ENCODE results near the gene R3HCC1L. TPM values are rescaled to one million over a fixed set of nuclear protein-coding genes. Genes with fewer than 3 reads are reported as not detected.

The R3HCC1L gene
- total RNA-seq = 12.3 TPM

DNA sequence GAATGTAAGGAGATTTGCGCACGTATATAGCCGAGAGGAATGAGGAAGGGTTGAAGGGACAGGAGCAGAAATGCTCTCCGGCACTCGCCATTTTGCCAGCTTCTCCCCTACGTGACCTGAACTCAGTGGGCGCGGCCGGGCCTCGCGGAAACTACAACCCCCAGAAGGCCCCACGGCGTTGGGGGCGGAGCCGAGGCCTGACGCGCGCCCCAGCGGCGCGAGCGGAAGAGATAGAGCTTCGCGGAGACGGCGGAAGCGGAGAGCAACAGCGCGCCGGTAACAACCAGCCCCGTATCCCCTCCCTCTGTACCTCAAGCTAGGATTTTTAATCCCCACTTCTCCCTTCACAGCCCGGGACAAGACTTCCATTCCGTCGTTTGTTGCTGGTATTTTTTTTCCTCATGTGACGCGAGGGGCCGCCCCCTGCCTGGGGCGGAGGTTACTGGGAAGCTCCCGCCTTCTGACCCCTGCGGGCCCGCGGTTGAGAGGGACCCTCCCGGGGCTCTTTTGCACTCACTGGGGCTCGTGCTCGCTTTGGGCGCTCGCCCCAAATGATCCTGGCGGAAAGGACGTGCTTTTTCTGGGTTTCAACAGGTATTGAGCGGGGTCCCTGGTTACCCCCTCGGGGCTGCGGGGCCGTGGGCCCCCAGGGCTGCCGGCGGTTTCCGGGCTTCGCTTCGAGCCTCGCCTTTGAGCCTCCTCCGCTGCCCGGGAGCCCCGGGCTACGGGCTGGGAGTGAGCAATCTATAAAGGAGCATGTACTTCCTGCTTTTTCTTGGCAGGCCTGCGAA lies at the start of gene R3HCC1L:
Gene R3HCC1L (plus strand): TSS at position 227 of the 791 bp plus-strand sequence. CDS start 73,458 bp downstream, outside the sequence.
- peak; percentile 83 to 94 for TF ChIP-seq POLR2AphosphoS5 (IDR thresholded peaks at IDR 0.05; ENCODE audit: insufficient read depth in 1 of 2, low read depth in 1 of 2)
- TF ChIP-seq, protein P1, sequence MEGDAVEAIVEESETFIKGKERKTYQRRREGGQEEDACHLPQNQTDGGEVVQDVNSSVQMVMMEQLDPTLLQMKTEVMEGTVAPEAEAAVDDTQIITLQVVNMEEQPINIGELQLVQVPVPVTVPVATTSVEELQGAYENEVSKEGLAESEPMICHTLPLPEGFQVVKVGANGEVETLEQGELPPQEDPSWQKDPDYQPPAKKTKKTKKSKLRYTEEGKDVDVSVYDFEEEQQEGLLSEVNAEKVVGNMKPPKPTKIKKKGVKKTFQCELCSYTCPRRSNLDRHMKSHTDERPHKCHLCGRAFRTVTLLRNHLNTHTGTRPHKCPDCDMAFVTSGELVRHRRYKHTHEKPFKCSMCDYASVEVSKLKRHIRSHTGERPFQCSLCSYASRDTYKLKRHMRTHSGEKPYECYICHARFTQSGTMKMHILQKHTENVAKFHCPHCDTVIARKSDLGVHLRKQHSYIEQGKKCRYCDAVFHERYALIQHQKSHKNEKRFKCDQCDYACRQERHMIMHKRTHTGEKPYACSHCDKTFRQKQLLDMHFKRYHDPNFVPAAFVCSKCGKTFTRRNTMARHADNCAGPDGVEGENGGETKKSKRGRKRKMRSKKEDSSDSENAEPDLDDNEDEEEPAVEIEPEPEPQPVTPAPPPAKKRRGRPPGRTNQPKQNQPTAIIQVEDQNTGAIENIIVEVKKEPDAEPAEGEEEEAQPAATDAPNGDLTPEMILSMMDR (IDR thresholded peaks at IDR 0.05) = no peak
- peak in 1 of 2 donors; percentile 67 for TF ChIP-seq POLR2A (IDR thresholded peaks at IDR 0.05)
- Histone ChIP-seq H3K36me3 (no peaks in the 10 kb centered on the region), H3K4me1 (peaks cover 17% of the 10 kb centered on the region), H3K9me3 (no peaks in the 10 kb centered on the region), H3K27me3 (no peaks in the 10 kb centered on the region), H3K27ac (peak within 1 kb of the TSS; percentile 93), H3K4me3 (peak within 1 kb of the TSS; percentile 73 to 75)
- intact Hi-C loops (cut with DNase I) = no loop called here
- no peak for DNase-seq (ENCODE audit: extremely low spot score in 2 of 2)

DNA sequence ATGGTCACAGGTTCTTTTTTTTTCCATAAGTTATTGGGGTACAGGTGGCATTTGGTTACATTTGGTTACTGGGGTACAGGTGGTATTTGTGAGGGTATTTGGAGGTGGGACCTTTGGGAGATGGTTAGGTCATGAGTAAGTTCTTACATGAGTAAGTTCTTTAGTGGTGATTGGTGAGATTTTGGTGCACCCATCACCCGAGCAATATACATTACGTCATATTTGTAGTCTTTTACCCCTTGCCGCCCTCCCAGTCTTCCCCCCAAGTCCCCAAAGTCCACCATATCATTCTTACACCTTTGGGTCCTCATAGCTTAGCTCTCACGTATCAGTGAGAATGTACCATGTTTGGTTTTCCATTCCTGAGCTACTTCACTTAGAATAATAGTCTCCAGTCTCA lies 49.2 kb upstream of the R3HCC1L start:
- no peak for DNase-seq (ENCODE audit: extremely low spot score in 2 of 2)
- H3K36me3 ChIP-seq = no peaks in the 10 kb centered on the region
- H3K4me3 ChIP-seq = no peak overlapping the region
- H3K27me3 ChIP-seq = no peaks in the 10 kb centered on the region
- intact Hi-C loops (cut with DNase I) = no loop called here
- no peak overlapping the region for H3K27ac ChIP-seq
- H3K9me3 ChIP-seq = no peaks in the 10 kb centered on the region
- no peaks in the 10 kb centered on the region for H3K4me1 ChIP-seq
- TF ChIP-seq, protein P1 (IDR thresholded peaks at IDR 0.05) = no peak
- TF ChIP-seq POLR2AphosphoS5 (IDR thresholded peaks at IDR 0.05; ENCODE audit: insufficient read depth in 1 of 2, low read depth in 1 of 2) = no peak
- TF ChIP-seq POLR2A (IDR thresholded peaks at IDR 0.05) = no peak

DNA sequence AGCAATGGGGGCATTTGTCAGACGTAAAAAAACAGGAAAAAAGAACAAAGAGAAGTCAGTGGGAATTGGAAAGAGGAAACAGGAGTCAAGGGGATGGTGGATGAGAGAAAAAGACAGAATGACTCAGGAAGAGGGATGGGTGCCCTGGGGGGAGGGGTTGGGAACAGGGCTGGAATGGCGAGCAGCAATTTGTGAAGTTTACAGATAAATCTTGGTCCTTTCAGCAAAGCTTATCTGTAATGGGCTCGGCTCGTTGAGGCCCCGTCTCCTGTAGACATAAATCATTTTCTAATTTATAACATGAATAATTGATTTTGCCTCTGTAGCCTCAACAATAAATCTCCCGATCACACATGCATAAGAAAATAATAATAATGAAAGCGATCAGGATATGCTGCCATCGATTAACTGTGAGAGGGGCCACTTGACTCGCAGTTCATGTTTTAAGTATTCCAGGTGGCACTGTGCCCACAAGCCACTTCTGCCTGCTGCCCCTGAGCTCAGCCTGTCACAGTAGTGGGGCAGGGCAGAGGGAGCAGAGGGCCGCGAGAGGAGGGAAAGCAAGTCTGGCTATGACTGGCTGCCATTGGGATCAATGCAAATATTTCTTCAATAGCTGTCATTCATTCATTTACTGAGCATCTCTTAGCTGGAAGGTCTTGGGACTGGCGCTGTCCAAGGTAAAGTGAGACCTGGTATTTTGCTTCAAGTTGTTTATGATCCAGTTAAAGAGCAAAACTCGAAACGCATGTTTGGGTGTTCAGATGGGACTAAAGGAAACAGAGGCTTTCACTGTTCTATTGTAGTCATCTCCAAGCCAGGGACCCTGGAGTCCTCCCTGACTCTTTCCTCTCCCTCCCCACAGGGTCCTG lies 47.4 kb upstream of the R3HCC1L start:
- Histone ChIP-seq H3K27me3 (no peaks in the 10 kb centered on the region), H3K9me3 (no peaks in the 10 kb centered on the region), H3K4me1 (no peaks in the 10 kb centered on the region), H3K27ac (no peak overlapping the region), H3K36me3 (no peaks in the 10 kb centered on the region), H3K4me3 (no peak overlapping the region)
- TF ChIP-seq POLR2A (IDR thresholded peaks at IDR 0.05) (no peak), POLR2AphosphoS5 (IDR thresholded peaks at IDR 0.05; ENCODE audit: insufficient read depth in 1 of 2, low read depth in 1 of 2) (no peak)
- TF ChIP-seq, protein P1 (IDR thresholded peaks at IDR 0.05) = no peak
- intact Hi-C loops (cut with DNase I) = no loop called here
- DNase-seq (ENCODE audit: extremely low spot score in 2 of 2) = no peak

DNA sequence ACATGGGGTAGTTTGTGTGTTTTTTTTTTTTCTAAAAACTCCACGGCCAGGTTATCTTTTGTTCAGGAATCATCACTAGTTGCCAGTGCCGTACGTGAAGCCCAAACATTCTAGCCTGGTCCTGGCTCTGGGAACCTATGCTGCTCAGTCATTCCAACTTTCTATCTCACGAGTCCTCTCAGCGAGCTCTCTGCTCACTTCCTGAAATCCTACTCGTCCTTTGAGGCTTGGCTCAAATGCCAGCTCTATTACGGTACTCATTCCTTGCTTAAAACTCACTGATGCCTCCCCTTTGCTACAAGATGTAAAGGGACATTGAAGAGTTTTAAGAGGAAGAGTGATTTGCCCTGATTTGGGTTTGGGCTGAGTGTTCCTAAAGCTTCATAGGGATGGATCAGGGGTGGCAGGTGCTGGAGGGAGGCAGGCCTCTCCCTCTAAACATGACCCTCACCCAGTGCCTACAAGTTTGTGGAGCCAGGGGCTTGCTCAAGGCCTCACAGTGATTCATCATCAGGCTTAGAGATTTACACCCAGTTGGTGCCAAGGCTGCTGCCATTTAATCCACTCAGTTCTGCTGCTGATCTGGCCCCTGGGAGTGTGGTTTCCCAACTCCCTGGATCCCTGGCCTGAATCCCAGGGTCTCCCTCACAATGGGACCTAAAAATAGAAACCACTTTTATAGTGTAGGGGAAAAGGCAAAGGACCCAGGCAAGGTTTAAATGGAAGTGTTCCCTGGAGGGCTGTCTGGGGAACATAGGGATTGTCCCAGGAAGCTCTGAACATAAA lies 46.1 kb upstream of the R3HCC1L start:
- Histone ChIP-seq H3K27ac (no peak overlapping the region), H3K9me3 (no peaks in the 10 kb centered on the region), H3K27me3 (no peaks in the 10 kb centered on the region), H3K4me3 (no peak overlapping the region), H3K36me3 (no peaks in the 10 kb centered on the region), H3K4me1 (no peaks in the 10 kb centered on the region)
- TF ChIP-seq POLR2A (IDR thresholded peaks at IDR 0.05) = no peak
- no peak for TF ChIP-seq POLR2AphosphoS5 (IDR thresholded peaks at IDR 0.05; ENCODE audit: insufficient read depth in 1 of 2, low read depth in 1 of 2)
- TF ChIP-seq, protein P1 (IDR thresholded peaks at IDR 0.05) = no peak
- no peak for DNase-seq (ENCODE audit: extremely low spot score in 2 of 2)
- intact Hi-C loops (cut with DNase I) = no loop called here
